HG03469 (cell line): Measurements from ENCODE around the gene E2F1.
"Not testable (repeated sequence)": the region's sequence is repeated elsewhere in the genome, so short reads cannot be mapped to it uniquely, and the experiment has no call there.

Experiments
- ATAC-seq: cut with Tn5 transposase; IDR thresholded peaks from one replicate; pipeline ENCODE4 v1.9.1; 2021; ENCODE audit warnings: mild to moderate bottlenecking, moderate library complexity, moderate number of reproducible peaks; ENCODE audit not compliant: unreplicated experiment

The E2F1 gene

DNA sequence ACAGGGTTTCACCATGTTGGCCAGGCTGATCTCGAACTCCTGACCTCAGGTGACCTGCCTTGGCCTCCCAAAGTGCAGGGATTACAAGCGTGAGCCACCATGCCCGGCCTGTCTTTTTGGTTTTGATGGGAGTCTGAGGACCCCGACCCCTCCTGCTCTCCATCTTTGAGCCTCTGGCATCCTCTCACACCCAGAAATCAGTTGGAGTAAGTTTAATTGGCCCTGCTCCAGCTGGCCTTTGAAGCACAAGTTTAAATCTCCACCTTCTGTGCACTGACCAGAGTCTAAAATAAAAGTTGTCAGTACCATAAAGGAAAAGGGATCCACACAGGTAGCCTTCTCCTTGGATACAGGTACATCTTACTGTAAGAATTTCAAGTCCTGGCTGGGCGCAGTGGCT lies 40.0 kb downstream of the E2F1 start:
- no peak for ATAC-seq

DNA sequence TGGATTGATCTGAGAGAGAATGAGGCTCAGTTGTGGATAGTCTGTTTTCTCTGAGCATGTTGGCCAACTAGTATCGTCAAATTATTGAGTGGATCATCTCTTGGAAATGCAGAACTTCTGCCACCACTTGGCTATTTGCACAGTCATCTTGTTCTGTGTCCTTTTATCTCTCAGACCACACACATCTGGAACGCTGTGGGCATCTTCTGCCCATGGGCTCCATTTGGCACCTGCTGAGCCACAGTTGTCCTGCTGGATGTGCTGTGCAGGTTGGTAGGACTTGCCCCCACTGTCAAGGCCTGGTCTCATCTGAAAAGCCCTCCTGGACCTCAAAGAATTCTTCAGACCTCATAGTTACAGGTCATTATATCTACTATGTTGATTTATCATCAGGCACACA lies 40.8 kb downstream of the E2F1 start:
- ATAC-seq, result no peak

DNA sequence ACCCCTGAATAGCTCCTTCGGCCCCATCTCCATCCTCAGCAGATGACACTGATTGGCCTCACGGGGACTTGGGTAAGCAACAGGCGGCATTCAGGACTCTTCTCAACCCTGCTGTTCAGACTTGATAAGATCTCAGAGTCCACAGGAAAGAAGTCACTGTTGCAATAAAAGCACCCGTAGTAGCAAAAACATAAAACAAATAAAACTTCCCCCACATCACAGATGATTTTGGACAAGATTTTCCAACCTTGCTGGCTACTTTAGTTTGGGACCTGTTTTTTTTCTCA lies 41.2 kb downstream of the E2F1 start:
- ATAC-seq, result no peak

DNA sequence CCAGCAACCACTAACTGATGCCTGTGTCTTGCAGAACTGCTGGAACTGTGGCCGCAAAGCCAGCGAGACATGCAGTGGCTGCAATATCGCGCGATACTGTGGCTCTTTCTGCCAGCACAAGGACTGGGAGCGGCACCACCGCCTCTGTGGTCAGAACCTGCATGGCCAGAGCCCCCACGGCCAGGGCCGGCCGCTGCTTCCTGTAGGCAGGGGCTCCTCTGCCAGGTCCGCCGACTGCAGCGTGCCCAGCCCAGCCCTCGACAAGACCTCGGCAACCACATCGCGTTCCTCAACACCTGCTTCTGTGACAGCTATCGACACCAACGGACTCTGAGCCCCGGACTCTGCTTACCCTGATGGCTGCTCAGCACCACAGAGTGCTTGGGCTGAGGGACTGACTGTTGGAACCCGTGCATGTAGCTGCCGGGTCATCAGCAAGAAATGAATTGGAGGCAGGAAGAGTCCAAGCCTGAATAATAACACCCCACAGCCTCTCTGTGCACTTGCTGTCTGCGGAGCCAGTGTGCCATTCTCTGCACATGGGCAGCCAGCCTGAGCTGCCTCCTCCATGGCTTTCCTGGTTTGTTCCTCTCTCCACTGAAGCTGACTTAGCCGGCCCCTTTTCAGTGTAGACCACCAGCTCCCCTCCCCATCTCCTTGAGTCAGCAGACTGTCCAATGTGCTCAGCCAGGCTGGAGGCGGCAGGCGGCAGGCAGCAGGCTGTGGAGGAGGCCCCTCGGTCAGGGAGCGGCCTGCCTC lies 41.7 kb downstream of the E2F1 start:
- no peak for ATAC-seq

DNA sequence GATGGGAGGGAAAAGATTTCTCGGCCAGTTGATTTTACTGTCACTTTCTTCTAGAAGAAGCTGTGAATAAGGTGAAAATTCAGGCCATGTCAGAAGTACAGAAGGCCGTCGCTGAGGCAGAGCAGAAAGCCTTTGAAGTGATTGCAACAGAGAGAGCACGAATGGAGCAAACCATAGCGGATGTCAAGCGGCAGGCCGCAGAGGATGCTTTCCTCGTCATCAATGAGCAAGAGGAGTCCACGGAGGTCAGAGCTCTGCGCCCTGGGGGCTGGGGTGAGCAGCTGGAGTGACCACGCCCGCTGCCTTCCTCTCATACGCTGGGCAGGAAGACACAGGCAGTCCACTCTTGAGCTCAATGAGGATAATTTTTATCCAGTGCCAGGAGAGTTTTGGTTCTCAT lies 45.9 kb downstream of the E2F1 start:
- no peak for ATAC-seq

DNA sequence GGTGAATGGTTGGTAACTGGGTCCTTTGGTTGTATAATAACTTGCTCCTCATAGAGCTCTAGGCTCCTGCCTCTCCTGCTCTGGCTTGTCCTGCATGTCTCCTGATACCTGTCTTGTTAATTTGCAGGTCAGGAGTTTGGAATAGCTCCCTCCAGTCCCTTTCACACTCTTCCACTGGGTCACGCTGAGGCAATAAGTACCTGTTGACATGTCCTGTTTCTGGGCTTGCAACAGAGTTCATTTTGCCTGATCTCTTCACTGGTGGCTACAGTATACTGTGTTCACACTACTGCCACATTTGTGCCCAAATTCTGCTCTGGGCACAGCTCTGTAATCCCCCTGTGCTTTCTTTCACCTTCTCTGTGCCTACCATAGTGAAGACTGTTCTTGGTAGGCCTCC lies 49.4 kb downstream of the E2F1 start:
- no peak for ATAC-seq

DNA sequence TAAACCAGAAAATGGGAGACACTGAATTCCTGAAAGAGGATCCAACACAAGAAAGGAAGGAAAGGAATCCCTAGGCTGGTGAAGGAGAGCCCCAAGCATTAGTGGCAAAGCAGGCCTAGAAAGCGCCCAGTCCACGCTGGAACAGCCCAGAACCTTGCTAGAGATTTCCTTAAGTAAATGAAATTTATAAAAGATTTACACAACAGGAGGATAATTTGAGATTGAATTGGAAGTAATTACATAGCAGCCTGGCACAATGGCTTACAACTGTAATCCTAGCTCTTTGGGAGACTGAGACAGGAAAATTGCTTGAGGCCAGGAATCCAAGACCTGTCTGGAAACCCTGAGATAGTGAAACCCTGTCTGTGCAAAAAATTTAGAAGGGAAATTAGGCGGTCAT lies 50.8 kb downstream of the E2F1 start:
- ATAC-seq, result no peak

DNA sequence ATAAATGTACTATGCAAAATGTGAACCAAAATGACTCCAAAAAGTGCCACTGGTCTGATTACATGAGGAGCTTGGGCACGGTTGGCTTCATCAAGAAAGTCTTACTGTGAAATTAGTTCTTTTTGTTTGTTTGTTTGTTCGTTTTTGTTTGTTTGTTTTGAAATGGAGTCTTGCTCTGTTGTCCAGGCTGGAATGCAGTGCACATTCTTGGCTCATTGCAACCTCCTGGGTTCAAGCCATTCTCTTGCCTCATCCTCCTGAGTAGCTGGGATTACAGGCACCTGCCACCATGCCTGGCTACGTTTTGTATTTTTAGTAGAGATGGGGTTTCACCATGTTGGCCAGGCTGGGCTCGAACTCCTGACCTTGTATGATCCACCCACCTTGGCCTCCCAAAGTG lies 54.3 kb downstream of the E2F1 start:
- ATAC-seq, result not testable (repeated sequence)

DNA sequence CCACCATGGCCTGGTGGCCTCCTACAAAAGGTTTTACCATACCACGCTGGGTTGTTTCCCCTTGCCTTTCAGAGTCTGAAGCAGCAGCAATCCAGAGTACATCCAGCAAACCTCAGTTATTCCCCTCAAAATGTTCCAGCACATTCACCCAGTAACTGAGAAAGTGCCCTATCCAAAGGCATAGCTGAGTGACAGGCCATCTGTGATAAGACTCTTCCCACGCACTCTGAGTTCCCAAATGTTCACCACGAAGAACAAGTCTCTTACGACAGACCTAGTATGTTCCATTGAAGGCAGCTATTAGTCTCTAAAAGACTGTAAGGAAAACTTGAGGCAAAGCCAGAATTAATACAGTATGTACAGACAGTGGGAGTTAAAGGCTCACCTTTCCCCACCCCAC lies 55.7 kb downstream of the E2F1 start:
- ATAC-seq, result no peak

DNA sequence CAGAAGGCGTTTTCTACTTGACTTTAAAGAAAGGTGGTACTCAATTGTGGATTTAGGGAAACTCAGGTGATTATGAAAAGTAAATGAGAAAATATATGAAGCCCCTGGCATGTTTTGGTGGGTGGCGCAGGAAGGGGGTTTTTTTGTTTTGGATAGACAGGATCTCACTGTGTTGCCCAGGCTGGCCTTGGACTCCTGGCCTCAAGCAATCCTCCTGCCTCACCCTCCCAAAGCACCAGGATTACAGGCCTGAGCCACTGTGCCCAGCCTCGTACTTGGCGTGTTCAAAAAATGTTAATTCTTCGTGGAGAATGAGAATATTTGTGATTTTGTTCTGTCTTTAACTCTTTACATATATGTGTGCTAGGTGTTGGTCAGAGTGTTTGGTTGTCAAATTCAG lies 56.2 kb downstream of the E2F1 start:
- ATAC-seq, result no peak

DNA sequence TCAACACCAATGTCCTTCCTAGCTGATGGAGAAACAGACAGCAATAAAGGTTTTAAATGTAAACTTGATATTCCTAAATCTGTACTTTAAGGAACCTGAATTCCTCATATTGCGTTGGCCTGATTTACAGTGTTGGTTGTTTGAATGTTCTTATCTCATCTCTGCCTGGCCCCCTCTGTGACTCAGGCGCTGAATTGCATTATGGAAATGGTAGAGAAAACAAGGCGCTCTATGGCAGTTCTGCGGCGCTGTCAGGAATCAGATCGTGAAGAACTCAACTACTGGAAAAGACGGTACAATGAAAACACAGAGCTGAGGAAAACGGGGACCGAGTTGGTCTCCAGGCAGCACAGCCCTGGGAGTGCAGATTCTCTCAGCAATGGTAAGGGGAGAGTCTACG lies 56.7 kb downstream of the E2F1 start:
- ATAC-seq, result no peak

DNA sequence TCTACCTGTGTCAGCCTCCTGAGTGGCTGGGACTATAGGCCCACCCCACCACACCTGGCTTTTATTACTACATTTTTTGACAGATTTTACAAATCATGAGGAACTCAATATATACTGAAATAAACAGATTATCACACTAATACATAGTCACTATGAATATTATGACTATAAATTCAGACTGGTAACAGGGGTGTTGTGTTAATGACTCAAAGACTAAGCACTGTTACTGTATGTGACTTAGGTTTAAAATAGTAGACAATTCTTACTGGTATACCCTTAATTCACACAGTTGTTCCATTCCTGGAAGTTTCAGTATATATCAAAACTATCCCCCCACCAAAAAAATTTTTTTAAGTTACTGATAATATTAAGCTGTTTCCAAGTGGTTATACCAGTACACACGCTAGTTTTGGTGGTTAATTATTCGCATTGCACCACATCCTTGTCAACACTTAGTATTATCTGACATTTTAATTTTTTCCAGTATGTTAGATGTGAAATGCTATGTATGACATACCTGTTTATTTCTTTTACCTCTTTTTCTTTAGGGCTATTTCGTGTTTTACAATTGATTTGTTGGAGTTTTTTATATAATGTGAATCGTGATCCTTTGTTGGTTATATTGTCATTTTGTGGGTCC lies 58.5 kb downstream of the E2F1 start:
- no peak for ATAC-seq

DNA sequence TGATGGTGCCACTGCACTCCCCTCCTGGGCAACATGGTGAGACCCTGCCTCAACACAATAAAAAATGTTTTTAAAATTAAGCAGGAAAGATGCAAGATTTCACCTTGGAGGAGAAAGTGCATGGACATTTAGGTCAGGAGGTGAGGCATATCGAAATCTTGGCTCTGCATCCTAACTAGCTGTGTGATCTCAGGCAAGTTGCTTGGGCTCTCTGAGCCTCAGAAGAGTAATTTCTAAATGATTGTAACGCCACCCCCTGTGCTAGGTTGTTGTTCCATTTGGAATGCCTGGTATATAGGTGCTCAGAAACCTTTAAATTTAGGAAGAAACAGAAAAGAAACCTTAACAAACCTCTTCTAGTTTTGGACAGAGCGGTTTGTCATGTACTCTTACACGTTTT lies 60.0 kb downstream of the E2F1 start:
- no peak for ATAC-seq
